Right forelimb (tissue), 1 donor: Measurements from ENCODE around the gene ZBTB38.

Source experiments
- DNase-seq: peaks from one replicate; pipeline ENCODE4 v3.0.0-alpha.2; 2018

The ZBTB38 gene

DNA sequence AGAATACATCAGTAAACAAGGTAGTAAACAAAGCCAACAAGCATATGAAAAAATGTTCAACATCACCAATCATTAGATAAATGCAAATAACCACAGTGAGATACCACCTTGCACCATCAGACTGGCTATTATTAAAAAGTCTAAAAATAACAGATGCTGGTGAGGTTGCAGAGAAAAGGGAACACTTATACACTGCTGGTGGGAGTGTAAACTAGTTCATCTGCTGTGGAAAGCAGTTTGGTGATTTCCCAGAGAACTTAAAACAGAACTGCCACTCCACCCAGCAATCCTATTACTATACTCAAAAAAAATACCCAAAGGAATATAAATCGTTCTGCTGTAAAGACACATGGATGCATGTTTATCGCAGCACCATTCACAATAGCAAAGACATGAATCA lies 30.3 kb upstream of the ZBTB38 start:
- DNase-seq, result no peak

DNA sequence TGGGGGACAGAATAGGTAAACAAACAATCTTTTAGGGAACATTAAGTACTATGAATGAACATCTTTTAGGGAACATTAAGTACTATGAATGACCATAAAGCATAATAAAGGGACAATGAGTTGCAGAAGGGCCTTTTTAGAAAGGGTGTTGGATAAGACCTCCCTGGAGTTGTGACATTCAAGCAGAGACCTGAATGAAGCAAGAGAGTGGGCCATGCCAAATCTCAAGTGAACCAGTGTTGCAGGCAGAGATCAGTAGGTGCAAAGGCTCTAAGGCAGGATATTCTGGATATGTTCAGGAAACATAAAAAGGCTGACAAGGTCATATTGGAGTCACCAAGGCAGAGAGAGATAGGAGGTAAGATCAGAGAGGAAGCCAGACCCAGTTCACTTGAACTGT lies 29.4 kb upstream of the ZBTB38 start:
- no peak for DNase-seq

DNA sequence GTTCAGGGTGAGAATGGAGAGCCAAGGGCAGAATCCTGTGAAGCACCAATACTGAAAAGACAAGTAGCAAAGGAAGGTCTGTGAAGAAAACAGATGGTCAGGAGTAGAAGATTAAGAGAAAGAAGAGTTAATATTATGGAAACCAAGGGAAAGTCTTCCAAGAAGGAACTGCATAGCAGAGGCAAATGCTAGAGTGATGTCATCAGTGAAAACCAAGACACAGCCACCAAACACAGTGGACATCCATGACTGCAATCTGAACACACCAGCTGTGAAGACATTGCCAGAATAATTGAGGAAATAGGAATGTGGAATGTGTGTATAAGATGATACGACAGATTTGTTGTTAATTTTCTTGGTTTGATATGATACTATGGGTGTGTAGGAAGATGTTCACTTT lies 26.8 kb upstream of the ZBTB38 start:
- no peak for DNase-seq

- DNase-seq, result no peak
Measured at GRCh38 chr3:141342386-141342785, 25.9 kb upstream of the ZBTB38 start.

DNA sequence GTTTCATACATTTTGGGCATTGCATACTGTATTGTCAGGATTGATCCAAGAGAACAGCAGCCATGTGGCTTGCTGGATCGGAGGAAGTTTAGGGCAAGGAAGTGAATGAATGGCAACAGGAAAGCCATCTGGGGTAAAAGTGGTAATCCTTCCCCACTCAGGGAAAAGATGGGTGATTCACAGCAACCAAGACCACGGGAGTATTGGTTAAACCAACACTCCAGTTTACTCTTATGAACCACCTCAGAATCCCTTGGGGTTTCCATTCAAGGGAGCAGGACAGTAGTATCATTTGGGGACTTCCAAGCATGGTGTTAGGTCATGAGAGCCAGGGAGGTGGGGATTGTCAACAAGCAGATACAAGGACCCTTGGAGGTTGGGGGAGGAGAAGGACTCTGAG lies 25.2 kb upstream of the ZBTB38 start:
- no peak for DNase-seq

DNA sequence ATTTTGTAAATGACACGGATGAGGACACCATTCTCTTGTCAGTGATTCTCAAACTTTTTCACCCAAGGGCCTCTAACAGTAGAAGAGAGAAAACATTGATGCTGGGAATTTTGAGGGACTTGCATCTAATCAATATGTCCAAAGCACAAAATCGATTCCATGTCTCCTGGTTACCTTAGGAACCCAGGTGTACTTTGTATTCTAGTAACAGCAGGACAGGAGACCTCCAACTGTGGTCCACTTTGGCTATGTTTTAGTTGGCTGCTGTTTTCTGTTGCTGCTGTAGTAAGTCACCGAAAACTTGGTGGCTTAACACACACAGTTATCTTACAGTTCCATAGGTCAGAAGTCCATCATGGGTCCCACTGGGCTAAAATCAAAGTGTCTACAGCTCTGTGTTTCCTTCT lies 24.4 kb upstream of the ZBTB38 start:
- DNase-seq, result no peak

DNA sequence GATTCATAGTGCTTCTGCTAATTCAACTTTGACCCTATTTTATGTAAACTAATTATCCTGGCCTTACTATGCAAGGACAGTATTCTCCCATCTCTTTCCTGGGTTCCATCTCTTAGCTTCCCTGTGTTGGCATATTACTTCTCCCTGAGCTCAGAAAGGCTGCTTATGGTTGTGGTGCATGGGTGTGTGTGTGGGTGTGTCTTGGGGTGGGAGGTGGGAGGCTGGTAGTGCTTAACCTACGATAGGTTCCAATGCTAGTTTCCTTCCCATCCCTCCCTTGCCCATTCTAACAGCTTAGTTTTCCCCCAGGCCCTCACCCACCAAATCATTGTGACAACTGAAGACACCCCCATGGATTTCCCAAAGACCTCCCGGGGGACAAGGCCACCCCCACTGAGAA lies 22.8 kb upstream of the ZBTB38 start:
- DNase-seq, result no peak

GRCh38 chr3:141346007-141346406 lies 22.3 kb upstream of the ZBTB38 start:
- DNase-seq, result no peak

- no peak for DNase-seq
Measured at GRCh38 chr3:141346418-141346817, 21.9 kb upstream of the ZBTB38 start.

DNA sequence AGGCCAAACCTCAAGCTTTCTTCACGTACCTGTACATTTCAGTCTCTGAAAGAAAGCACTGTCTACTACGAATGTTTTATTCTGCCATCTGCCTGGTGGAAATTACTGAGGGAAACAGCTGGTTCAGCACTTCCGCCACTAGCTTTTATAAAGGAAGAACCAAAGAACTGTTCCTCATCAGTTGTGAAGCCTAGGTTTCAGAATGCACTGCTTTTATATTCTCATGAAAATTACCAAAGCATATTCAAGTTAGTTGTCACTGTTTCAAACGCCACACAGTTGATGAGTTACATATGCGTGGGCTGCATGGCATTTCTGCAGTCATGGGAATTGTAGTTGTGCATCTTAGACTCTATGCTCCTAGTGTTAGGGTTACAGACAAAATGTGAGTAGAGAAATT lies 21.5 kb upstream of the ZBTB38 start:
- no peak for DNase-seq

GRCh38 chr3:141348837-141349236 lies 19.5 kb upstream of the ZBTB38 start:
- no peak for DNase-seq

DNA sequence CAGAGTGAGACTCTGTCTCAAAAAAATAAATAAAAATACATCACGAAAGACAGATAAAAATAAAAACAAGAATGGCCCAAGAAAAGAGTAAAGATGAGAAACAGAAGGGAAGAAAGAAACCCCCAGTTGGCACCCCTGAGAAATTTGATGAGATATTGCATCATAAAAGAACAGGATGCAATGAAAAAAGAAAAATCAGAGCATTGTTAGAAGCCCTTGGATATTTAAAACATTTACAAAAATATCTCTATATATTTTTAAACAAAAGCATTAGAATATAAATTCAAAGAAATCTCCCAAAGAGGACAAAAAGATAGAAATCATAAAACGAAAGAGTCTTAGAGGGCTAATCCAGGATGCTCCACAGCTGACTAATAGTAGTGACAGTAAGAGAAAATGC lies 18.6 kb upstream of the ZBTB38 start:
- DNase-seq, result no peak

DNA sequence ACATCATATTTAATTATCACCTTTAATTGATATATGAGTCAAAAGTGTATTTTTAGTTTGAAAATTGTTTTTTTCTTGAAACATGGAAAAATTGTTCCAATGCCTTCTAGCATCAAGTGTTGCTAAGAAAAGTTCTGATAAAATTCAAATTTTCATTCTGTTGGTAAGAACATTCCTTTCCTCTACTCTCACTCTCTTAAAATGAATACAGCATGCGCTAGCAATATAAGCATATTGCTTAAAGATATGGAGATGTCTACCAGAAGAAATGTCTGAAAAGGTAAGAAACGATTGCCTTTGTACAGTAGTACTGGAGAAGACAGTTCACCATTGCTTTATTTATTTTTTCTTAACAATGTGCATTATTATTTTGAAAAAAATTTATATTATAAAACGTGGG lies 17.6 kb upstream of the ZBTB38 start:
- no peak for DNase-seq

GRCh38 chr3:141352262-141352984 lies 15.9 kb upstream of the ZBTB38 start:
- DNase-seq, result no peak

DNA sequence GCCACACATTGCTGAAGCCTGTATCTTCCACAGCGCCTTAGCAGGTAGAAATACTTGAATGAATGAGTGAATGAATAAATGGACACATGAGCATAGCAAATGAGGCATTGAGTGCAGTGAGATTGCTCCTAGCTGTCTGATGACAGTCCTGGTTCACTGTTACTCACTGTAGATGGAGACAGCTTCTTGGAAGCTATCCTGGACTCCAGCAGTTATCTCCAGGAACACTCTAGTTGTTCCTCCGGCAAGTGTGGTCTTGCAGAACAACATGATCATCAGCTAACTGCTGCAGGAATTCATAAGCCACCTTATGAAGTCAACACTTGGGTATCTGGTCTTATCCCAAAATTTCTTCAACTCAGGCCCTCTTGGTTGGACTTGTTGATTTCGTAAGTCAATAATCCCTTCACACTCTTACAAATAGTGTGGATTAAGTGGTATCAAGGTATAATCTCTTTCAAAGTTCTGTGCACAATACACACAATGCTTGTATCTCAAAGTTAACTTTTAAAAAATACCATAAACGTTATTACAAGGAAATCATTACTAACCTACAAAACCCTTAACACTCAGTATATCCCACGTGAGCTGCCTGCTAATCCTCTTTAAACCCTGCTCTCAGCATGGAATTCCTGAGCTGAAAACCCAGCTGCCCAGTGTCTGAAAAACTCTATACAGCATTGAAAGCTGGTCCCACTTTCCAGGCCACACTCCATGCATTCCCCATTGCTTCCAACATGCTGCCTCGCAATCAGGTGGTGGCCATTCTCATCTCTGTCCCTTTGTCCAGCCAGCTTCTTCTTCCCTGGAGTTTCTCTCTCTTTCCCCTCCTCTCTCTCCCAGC lies 14.4 kb upstream of the ZBTB38 start:
- DNase-seq, result no peak

DNA sequence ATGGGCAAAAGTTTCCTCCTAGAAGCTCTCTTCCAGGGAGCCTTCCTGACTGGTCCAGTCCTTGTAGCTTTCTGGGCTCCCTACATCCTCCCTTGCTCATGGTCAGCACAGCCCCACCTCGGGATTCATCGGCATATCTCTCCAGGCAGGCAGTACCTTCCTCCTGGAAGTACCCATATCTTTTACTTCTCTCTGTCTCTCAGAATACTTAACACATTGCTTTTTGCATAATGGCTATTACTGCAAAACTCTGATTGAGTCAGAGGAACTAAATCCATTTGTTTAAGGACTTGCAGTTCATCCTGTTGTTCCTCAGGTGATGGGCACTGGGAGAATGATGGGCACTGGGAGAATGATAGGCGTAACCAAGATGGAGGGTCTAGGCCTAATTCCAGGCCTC lies 13.8 kb upstream of the ZBTB38 start:
- no peak for DNase-seq

DNA sequence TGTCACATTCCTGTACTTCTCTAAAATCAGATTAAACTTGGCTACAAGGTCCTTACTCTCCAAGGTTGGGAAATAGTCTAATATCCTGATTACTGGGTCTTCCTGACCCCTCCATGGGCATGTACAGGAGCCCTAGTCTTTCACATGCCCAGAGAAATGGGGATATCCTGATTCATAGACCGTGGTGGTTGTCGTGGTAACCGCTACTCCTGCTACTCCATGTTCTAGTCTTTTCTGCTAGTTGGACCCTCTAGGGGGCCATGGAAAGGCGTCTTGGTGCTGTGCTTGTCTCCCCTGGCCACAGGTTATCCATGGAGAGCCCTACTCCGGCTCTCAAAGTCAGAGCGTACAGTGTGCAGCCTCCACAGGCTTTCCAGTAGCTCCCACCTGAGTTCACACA lies 13.1 kb upstream of the ZBTB38 start:
- no peak for DNase-seq

DNA sequence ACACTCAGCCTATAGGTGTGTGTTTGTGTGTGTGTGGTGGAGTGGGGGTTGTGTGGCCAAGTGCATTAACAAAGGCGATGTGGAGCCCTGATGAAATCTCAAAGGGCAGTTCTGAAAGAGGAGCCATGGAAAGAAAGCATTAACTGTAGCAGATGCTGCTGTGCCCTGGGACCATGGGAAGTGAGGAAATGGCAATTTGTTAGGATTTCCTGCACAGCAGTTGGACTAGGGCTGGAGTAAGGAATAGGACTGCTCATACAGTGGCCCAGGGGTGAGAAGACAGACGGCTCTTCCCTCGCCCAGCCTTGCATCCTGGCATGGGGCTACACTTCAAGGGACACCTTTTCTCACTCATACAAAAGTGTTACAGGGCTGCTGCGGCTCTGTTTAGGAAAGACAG lies 12.3 kb upstream of the ZBTB38 start:
- no peak for DNase-seq

DNA sequence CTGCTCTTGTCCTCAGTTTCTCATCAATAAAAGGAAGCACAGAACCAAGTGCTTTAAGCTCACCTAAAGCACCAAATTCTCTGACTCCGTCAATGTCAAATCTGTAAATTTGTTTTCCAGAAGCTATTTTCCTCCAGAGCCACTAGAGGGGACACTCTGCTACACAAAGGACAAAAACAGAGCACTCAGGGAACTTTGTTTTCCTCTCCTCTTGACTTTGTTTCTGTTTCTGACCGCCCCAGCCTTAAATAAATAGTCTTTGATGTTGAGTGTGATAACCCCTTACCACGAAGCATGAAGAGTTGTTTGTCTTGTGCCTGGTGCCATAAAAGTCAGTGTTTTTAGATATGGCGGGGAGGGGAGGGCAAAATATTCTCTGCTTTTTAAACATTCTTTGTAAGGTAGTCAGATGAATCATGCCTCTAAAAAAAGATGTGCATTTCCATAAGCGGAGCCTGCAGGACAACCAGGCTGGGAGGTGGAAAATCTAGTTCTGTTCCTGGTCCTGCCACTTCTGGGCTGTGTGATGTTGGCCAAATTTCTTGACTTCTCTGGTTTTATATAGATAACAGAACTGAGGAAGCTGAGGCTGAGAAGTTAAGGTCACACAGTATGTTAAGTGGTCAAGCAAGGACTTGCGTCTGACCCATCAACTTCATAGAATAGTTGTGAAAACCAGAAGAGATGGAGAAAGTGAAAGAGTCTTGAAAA lies 7.3 kb upstream of the ZBTB38 start:
- DNase-seq, result peak; percentile 49

GRCh38 chr3:141362736-141363135 lies 5.6 kb upstream of the ZBTB38 start:
- no peak for DNase-seq

DNA sequence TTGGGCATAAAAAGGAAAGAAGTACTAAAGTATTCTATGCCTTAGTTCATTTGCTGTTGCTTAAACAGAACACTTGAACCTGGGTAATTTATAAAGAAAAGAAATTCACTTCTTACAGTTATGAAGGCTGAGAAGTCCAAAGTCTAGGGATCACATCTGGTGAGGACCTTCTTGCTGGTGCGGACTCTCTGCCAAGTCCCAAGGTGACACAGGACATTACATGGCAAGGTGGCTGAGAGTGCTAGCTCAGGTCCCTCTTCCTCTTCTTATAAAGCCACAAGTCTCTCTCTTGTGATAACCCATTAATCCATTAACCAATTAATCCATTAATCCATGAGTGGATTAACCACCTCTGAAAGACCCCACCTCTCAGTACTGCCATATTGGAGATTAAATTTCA lies 3.1 kb upstream of the ZBTB38 start:
- DNase-seq, result no peak

GRCh38 chr3:141366285-141367037 lies 1.8 kb upstream of the ZBTB38 start:
- no peak for DNase-seq
